GM18511 (cell line): ENCODE data around the gene ETFB.

ENCODE experiments used
- ATAC-seq: cut with Tn5 transposase; IDR thresholded peaks from one replicate; pipeline ENCODE4 v1.9.1; 2021; ENCODE audit warnings: mild to moderate bottlenecking, moderate library complexity; ENCODE audit not compliant: unreplicated experiment

ETFB gene

GRCh38 chr19:51331193-51331592, 35.0 kb downstream of the ETFB start:
- ATAC-seq, result no peak

DNA sequence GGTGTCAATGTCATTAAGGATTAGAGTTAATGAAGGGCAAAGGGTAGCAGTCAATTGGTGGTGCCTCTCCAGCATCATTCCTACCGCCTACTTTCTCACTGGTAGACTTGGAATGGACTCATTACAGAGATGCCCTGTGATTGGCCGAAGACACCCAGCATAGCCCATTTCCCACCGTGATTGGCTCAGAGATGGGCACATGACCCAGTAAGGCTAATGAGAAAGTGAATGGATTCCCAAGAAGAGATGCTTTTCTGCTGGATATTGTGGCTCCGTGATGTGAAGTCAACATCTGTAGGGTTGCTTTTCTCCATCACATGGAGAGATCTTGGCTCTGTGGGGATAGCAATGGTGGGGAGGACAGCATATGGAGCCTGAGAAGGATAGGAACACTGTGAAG, 35.8 kb downstream of the ETFB start:
- no peak for ATAC-seq

GRCh38 chr19:51329411-51329810, 36.8 kb downstream of the ETFB start:
- ATAC-seq, result no peak

DNA sequence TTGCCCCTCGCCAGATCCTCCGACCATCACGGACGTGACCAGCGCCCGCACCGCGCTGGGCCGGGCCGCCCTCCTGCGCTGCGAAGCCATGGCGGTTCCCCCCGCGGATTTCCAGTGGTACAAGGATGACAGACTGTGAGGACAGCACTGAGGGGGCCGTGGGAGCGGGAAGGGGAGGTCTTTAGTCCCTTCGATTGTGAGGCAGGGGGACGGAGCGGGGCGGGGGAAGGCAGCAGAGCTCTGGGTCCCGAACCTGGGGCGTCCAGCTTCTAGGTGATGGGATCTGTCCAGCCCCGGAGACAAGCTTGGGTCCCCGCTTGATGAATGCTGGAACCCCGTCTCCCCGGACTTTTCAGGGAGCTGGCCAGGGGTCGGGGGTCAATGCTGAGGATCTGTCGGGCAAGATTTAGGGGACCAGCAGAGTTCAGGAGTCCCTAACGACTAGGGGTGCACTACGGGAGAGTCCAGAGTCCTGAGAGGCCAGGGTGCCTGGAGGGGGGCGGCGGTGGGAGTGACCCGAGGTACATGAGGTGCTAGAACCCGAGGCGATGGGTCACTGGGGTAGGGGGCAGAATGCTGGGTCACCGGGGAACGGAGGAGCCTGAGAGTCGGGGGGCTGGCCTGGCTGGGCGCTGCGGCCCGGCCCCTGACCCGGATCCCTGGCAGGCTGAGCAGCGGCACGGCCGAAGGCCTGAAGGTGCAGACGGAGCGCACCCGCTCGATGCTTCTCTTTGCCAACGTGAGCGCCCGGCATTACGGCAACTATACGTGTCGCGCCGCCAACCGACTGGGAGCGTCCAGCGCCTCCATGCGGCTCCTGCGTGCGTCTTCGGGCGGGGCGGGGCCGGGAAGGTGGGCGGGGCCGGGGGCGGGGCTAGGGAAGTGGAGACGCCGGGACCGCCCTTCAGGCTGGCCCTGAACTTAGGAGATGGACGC, 38.9 kb downstream of the ETFB start:
- no peak for ATAC-seq

DNA sequence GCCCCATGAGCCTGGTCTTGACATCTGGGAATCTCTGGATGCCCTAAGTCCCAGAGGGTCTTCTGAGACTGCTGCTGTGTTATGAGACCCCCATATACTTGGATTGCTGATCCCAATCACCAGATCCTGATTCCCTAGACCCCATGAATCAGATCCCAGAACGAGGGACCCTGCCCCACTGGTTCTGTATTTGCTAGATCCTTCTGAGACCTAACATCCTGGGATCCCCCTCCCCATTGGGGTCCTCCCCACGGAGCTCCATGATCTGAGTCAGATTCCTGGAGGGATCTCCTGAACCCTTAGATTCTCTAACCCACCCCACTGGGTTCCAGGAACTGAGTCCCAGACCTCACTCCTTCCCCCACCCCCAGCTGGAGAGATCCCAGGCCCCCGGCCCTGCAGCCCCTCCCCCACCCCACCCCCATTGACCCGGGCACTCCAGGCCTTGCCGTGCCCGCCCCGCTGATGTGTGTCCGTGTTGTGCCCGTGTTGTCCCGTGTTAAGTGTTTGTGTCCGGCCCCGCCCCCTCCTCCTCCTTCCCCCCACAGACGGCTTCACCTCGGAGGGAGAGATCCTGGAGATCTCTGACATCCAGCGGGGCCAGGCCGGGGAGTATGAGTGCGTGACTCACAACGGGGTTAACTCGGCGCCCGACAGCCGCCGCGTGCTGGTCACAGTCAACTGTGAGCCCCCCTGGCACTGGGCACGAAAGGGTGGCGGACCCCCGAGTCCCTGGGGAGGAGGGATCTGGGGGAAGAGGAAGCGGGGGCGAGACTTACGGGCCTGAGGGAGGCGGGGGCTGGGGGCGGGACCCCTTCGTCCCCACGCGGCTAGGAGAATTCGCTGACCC, 39.7 kb downstream of the ETFB start:
- no peak for ATAC-seq

GRCh38 chr19:51325161-51325976, 40.8 kb downstream of the ETFB start:
- no peak for ATAC-seq

DNA sequence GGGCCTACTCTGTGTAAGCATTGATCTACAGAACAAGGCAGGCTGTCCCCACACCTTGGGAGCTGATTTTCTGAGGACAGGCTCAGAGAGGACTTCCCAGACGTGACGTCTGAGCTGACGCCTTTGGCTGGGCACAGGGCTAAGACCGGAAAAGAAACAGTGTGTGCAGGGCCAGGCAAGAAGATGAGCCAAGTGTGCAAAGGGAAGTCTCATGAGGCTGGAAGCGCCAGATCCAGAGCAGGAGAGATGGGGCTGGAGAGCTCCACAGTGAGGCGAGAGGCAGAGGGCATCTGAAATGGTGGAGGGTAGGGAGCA, 42.1 kb downstream of the ETFB start:
- ATAC-seq, result no peak

DNA sequence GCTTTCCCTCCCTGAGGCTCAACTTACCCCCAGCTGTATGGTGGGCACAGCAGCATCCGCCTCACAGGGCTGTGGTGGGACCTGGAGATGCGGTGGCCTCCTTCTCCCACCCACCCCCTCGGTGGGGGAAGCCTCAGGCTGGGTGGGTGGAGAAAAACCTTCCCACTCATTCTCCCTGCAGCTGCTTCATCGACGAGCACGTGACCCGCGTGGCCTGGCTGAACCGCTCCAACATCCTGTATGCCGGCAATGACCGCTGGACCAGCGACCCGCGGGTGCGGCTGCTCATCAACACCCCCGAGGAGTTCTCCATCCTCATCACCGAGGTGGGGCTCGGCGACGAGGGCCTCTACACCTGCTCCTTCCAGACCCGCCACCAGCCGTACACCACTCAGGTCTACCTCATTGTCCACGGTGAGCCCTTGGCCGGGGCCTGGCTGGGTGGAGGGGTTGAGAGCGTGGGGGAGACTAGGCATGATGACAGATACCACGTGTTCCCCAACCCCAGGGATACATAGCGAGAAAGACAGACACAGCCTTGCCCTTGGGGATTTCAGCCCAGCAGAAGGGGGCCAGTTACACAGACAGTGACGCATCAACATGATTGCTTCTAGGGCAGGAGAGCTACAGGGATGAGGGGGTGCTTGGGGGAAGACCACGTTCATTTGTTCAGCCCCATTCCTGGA, 42.6 kb downstream of the ETFB start:
- no peak for ATAC-seq

DNA sequence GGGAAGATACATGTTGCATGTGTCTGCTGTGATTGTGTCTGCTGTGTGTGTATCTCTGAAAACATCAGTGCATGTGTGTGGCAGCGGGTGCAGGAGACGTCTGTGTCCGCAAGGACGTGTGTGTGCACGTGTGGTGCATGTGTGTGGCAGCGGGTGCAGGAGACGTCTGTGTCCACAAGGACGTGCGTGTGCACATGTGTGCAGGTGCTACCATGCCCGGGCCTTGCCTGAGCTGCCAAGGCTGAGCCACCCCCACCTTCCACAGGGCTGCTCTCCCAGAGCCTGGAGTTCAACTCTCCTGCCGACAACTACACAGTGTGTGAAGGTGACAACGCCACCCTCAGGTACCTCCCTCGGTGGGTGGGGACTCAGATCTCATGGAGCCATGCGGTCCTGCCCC, 44.4 kb downstream of the ETFB start:
- ATAC-seq, result no peak

GRCh38 chr19:51320280-51320657, 45.9 kb downstream of the ETFB start:
- no peak for ATAC-seq

DNA sequence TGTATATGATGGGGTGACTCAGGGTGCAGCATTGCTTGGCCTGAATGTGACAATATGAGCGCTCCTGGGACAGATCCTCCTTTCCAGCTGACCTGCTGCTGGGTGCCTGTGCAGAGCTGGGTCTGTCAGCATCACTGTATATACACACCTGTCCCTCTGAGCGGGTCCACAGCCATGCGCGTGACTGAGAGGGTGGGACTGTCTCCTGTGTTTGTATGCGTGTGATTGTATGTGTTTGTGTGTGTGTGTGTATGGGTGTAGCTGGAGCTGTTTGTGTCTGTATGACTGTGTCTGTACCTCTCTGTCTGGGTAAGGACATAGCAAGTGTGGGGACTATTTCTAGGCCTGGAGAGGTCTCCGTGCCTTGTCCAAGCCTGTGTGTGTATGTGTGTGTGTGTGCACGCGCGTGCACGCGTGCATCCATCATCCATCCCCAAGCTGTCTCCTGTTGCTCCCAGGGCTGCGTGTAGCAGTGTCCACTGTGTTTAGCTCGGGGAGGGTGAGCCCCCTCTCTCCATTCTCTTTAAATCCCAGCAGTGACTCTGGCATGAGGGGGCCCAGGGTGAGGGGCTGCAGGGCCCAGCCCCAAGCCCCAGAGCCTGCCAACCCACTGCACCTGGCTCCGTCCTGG, 46.4 kb downstream of the ETFB start:
- ATAC-seq, result no peak

DNA sequence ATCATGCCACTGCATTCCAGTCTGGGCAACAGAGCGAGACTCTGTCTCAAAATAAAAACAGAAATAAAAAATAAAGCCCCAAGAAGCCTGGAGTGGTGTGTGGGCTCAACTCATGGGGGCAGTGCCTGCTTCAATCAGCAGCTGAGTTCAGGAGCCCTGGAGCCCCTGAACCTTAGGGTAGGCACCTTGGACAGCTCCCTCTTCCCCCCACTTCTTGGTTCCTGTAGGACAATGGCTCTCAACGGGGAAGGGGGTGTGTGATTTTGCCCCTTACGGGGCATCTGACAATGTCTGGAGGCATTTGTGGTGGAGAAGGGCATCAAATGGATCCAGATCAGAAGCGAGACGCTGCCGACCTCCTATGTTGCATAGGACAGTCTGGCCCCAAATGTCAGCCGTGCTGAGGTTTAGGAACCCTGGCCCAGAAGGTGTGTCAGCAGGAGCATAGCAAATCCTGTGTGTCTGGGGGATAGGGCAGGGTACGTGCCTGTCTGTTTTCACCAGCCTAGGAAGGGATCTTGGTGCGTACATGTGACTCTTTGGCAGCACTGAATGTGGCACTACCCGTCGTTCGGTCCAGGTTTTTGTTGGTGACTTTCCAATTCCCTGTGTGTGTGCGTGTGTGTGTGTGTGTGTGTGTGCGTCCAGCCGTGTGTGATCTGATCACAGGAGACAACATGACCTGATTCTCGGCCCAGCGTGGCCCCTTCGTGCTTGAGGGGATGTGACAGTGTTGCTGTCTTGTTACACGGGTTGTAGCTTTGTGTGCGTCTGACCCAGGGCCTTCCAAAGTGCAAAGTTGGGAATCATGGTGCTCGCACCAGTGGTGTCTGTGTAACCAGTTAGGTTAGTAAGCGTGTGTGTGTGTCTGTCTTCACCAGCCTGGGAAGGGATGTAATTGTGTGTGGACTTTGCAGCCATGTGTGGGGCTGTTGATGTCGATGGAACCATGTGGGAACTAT, 47.2 kb downstream of the ETFB start:
- ATAC-seq, result no peak

- no peak for ATAC-seq
These were observed 48.2 kb downstream of the ETFB start for GRCh38 chr19:51317968-51318367.

- no peak for ATAC-seq
These were observed 48.8 kb downstream of the ETFB start for GRCh38 chr19:51317376-51317775.

GRCh38 chr19:51316688-51317087, 49.5 kb downstream of the ETFB start:
- ATAC-seq, result no peak

DNA sequence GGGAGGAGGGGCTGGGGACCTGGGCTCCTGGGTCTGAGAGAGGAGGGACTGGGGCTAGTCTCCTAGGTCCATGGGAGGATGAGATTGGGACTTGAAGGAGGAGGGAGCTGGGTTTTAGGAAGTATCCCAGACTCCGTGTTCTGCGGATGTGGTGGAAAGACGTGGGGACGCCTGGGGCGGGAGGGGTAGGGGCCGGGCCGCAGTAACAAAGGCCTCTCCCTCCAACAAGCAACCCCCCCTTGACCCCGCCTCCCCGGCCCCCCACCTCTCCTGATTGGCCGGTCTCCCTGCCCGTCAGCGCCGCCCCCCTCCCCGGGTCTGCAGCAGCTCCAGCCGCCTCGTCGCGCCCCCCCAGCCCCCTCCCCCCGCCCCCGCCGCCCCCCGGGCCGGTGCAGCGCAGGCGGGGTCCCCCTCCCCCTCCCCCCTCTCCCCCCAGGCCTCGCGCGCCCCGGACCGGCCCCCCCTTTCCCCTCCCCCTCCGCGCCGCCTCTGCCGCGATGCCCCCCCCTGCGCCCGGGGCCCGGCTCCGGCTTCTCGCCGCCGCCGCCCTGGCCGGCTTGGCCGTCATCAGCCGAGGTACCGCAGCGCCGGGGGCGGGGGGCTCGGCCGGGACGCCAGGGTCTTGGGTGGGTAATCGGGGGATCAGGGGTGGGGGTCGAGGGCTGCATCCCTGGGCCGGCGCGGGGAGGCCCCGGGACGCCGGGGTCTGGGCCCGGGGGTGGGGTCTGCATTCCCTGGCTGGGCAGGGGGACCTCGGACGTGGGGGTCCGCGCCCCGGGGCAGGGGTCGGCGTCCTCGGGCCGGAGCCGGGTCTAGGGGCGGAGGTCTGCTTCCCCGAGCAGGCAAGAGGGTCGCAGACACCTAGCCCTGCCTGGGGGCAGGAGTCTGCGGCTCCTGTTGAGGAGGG, 54.6 kb downstream of the ETFB start, which contains the start of gene IGLON5:
Gene IGLON5, plus strand, starts transcription at position 294 of the 907 bp plus-strand sequence. Its CDS starts 204 bp downstream, at position 498.
- ATAC-seq, result no peak

GRCh38 chr19:51305479-51305878, 60.7 kb downstream of the ETFB start:
- no peak for ATAC-seq

DNA sequence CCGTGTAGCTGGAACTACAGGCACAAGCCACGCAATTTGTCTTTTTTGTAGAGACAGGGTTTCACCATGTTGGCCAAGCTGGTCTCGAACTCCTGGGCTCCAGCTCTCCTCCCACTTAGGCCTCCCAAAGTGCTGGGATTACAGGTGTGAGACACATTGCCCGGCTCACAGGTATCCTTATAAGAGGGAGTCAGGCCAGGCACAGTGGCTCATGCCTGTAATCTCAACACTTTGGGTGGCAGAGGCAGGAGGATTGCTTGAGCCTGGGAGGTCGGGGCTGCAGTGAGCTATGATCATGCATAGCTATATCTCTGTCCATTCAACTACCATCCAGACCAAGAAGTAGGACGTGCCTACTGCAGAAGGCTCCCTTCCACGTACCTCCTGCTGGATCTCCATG, 64.9 kb downstream of the ETFB start:
- no peak for ATAC-seq
